ENCODE data around the gene MSANTD1. TPM values are rescaled to one million over a fixed set of nuclear protein-coding genes. Genes with fewer than 3 reads are reported as not detected.

MSANTD1 gene
- total and polyA plus RNA-seq, 10 of the 15 experiments (the other 5 are each of a cell fraction or from before 2014, with no cell fraction given) = 0.07 to 0.87 (median 0.22) TPM; not detected in 2

- Histone ChIP-seq H3K27me3 (replicated peaks in 1 of 2; ENCODE audit: control insufficient read depth in 2 of 2, insufficient read depth in 2 of 2, low read length in 1 of 2) (no peaks in the 10 kb centered on the region), H3K4me1 (ENCODE audit: control insufficient read depth, insufficient read depth, low read length) (peaks cover 17% of the 10 kb centered on the region), H3K36me3 (ENCODE audit: control insufficient read depth in 2 of 2, insufficient read depth in 2 of 2, low read length in 1 of 2) (peaks cover 20 to 47% of the 10 kb centered on the region in 2 experiments), H4K20me1 (ENCODE audit: control insufficient read depth, insufficient read depth) (no peaks in the 10 kb centered on the region; the same call in 1 of the 2 replicates), H3K9ac (ENCODE audit: control insufficient read depth, insufficient read depth, low read length) (no peak overlapping the region), H3K4me2 (ENCODE audit: control insufficient read depth, insufficient read depth) (no peak overlapping the region), H3K9me3 (replicated peaks; ENCODE audit: control insufficient read depth, insufficient read depth, low read length) (no peaks in the 10 kb centered on the region), H2AFZ (ENCODE audit: control insufficient read depth, low read depth, low read length) (no peak overlapping the region), H3K27ac (ENCODE audit: control insufficient read depth, insufficient read depth) (no peak overlapping the region), H3K4me3 (no peak overlapping the region), H3K79me2 (ENCODE audit: control insufficient read depth, insufficient read depth, low read length) (no peaks in the 10 kb centered on the region)
- ChIA-PET RAD21 (ENCODE audit: unreplicated experiment) (no interaction called here), POLR2A (no interaction called here), CTCF (interaction anchor here (1.1 kb wide), 1 partner anchor 226 kb away, joined by 4 read pairs; no protein-coding TSS in a partner anchor), SMC1A (ENCODE audit: uncharacterized antibody, unreplicated experiment) (interaction anchor here (1.3 to 1.4 kb wide), 2 partner anchors 10 to 14 kb away, joined by 3 to 5 read pairs; no protein-coding TSS in a partner anchor)
- in situ Hi-C loops (cut with MboI) (no loop called here), intact Hi-C loops (cut with micrococcal nuclease; ENCODE audit: unreplicated experiment) (no loop called here)
- DNase-seq (ENCODE audit: low read depth, low spot score) = no peak
- BruUV-seq (replicated peaks) = no TSS peak
- FAIRE-seq = no peak
- 99% methylated on average over 8 of the region's 8 CpGs for WGBS (ENCODE audit: insufficient coverage, insufficient replicate concordance, low lambda C conversion rate, missing lambda C conversion rate)
- ATAC-seq = no peak
- TF ChIP-seq NBN (IDR thresholded peaks at IDR 0.05) (no peak), SMC3 (IDR thresholded peaks at IDR 0.05; ENCODE audit: borderline replicate concordance, low read length) (no peak), USF1 (IDR thresholded peaks at IDR 0.05; ENCODE audit: borderline replicate concordance, extremely low read length, insufficient read depth, low read depth, low read length) (no peak), NFYB (IDR thresholded peaks at IDR 0.05; ENCODE audit: insufficient read depth, low read depth, low read length) (no peak), MTA2 (IDR thresholded peaks at IDR 0.05; ENCODE audit: low read depth) (no peak), STAT1 (conservative IDR thresholded peaks at IDR 0.05) (no peak), BCL11A (IDR thresholded peaks at IDR 0.05; ENCODE audit: low read depth, low read length) (no peak), HDAC2 (IDR thresholded peaks at IDR 0.05) (no peak), EP300 (IDR thresholded peaks at IDR 0.05; ENCODE audit: borderline replicate concordance in 1 of 2, control insufficient read depth in 1 of 2, low read depth in 2 of 2, low read length in 2 of 2) (no peak), PRDM15 (CRISPR knock-in tag; IDR thresholded peaks at IDR 0.05) (no peak), CHD2 (IDR thresholded peaks at IDR 0.05; ENCODE audit: borderline replicate concordance, low read depth, low read length) (no peak), RUNX3 (IDR thresholded peaks at IDR 0.05; ENCODE audit: low read length) (no peak), NFXL1 (IDR thresholded peaks at IDR 0.05; ENCODE audit: borderline replicate concordance) (no peak), PAX5 (IDR thresholded peaks at IDR 0.05; ENCODE audit: borderline replicate concordance, low read depth, low read length) (no peak), HDGF (IDR thresholded peaks at IDR 0.05) (no peak), POLR2AphosphoS5 (IDR thresholded peaks at IDR 0.05; ENCODE audit: low read length) (no peak), RCOR1 (conservative IDR thresholded peaks at IDR 0.05; ENCODE audit: low read depth, low read length) (no peak), CBX3 (IDR thresholded peaks at IDR 0.05; ENCODE audit: borderline replicate concordance, low read depth) (no peak), SPI1 (IDR thresholded peaks at IDR 0.05; ENCODE audit: borderline replicate concordance, insufficient read depth, low read depth, low read length) (no peak)
- TF ChIP-seq, protein P1, sequence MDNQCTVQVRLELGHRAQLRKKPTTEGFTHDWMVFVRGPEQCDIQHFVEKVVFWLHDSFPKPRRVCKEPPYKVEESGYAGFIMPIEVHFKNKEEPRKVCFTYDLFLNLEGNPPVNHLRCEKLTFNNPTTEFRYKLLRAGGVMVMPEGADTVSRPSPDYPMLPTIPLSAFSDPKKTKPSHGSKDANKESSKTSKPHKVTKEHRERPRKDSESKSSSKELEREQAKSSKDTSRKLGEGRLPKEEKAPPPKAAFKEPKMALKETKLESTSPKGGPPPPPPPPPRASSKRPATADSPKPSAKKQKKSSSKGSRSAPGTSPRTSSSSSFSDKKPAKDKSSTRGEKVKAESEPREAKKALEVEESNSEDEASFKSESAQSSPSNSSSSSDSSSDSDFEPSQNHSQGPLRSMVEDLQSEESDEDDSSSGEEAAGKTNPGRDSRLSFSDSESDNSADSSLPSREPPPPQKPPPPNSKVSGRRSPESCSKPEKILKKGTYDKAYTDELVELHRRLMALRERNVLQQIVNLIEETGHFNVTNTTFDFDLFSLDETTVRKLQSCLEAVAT (IDR thresholded peaks at IDR 0.05) = no peak
Observed at GRCh38 chr4:3203971-3204431, 45.0 kb upstream of the MSANTD1 start.
